ENCODE results near the gene ABHD8. TPM values are rescaled to one million over a fixed set of nuclear protein-coding genes. Genes with fewer than 3 reads are reported as not detected.

The ABHD8 gene
- total RNA-seq, 2 donors from 2014 or later, result 20.1 to 21.6 TPM

GRCh38 chr19:17254636-17255035, 48.6 kb downstream of the ABHD8 start:
- no peaks in the 10 kb centered on the region for H3K9me3 ChIP-seq
- no peaks in the 10 kb centered on the region for H3K36me3 ChIP-seq
- TF ChIP-seq POLR2A (IDR thresholded peaks at IDR 0.05), result no peak
- TF ChIP-seq CTCF (IDR thresholded peaks at IDR 0.05), result no peak
- TF ChIP-seq POLR2AphosphoS5 (IDR thresholded peaks at IDR 0.05), result no peak
- DNase-seq (ENCODE audit: low spot score), result no peak
- no peak overlapping the region for H3K27ac ChIP-seq
- no peaks in the 10 kb centered on the region for H3K27me3 ChIP-seq (replicated peaks; ENCODE audit: insufficient read depth)
- 85% methylated on average over 10 of the region's 10 CpGs for WGBS
- H3K4me1 ChIP-seq (replicated peaks), result no peaks in the 10 kb centered on the region
- H3K4me3 ChIP-seq, result no peak overlapping the region
- intact Hi-C loops (cut with DNase I), result no loop called here

GRCh38 chr19:17249887-17250548, 53.2 kb downstream of the ABHD8 start:
- TF ChIP-seq POLR2A (IDR thresholded peaks at IDR 0.05) (no peak), POLR2AphosphoS5 (IDR thresholded peaks at IDR 0.05) (no peak), CTCF (IDR thresholded peaks at IDR 0.05) (no peak)
- intact Hi-C loops (cut with DNase I), result no loop called here

GRCh38 chr19:17248011-17248776, 55.0 kb downstream of the ABHD8 start:
- 65% methylated on average over 17 of the region's 21 CpGs for WGBS
- no peaks in the 10 kb centered on the region for H3K36me3 ChIP-seq
- no peak overlapping the region for H3K27ac ChIP-seq
- TF ChIP-seq CTCF (IDR thresholded peaks at IDR 0.05) (no peak), POLR2A (IDR thresholded peaks at IDR 0.05) (no peak), POLR2AphosphoS5 (IDR thresholded peaks at IDR 0.05) (no peak)
- H3K4me1 ChIP-seq (replicated peaks), result no peaks in the 10 kb centered on the region
- no peak overlapping the region for H3K4me3 ChIP-seq
- no peak for DNase-seq (ENCODE audit: low spot score)
- intact Hi-C loops (cut with DNase I), result no loop called here
- no peaks in the 10 kb centered on the region for H3K27me3 ChIP-seq (replicated peaks; ENCODE audit: insufficient read depth)
- H3K9me3 ChIP-seq, result no peaks in the 10 kb centered on the region

More at GRCh38 chr19:17249887-17250548, 53.2 kb downstream of the ABHD8 start:
- Histone ChIP-seq H3K27ac (no peak overlapping the region), H3K27me3 (replicated peaks; ENCODE audit: insufficient read depth) (no peaks in the 10 kb centered on the region), H3K9me3 (no peaks in the 10 kb centered on the region), H3K4me1 (replicated peaks) (no peaks in the 10 kb centered on the region), H3K4me3 (no peak overlapping the region), H3K36me3 (no peaks in the 10 kb centered on the region)
- WGBS, result 77% methylated on average over 14 of the region's 15 CpGs
- DNase-seq (ENCODE audit: low spot score), result no peak

- H3K9me3 ChIP-seq, result no peaks in the 10 kb centered on the region
- no peaks in the 10 kb centered on the region for H3K36me3 ChIP-seq
- intact Hi-C loops (cut with DNase I), result loop anchor here (2.0 kb wide), 1 partner anchor 20 kb away; the partner anchor contains the start of gene BABAM1
- H3K27ac ChIP-seq, result peak overlapping the region; percentile 79 to 80
- H3K4me3 ChIP-seq, result peak overlapping the region; percentile 53 to 87
- H3K27me3 ChIP-seq (replicated peaks; ENCODE audit: insufficient read depth), result no peaks in the 10 kb centered on the region
- whole genome bisulfite sequencing, result 24% methylated on average over 21 of the region's 21 CpGs
- DNase-seq (ENCODE audit: low spot score), result no peak
- TF ChIP-seq CTCF (IDR thresholded peaks at IDR 0.05) (peak in 1 of 4 experiments; percentile 18), POLR2A (IDR thresholded peaks at IDR 0.05) (no peak)
- no peaks in the 10 kb centered on the region for H3K4me1 ChIP-seq (replicated peaks)
Observed at GRCh38 chr19:17246681-17247425, 56.4 kb downstream of the ABHD8 start.
